Lower lobe of right lung (tissue), 2 donors: ENCODE results near the gene MFSD11. TPM values are rescaled to one million over a fixed set of nuclear protein-coding genes. Genes with fewer than 3 reads are reported as not detected.

Source experiments
- ATAC-seq, 2 donors: fragments of 200-7000 bp; cut with Tn5 transposase; one replicate each; pipeline ENCODE4 v1.9.1; 2020 to 2022; ENCODE audit warnings: mild to moderate bottlenecking in 2 of 2, moderate library complexity in 2 of 2
- DNase-seq: peaks from one replicate; pipeline ENCODE4 v3.0.0-alpha.2; 2020
- H3K27ac ChIP-seq: fragments of 200-600 bp; one replicate; pipeline ENCODE4 v1.8.0; 2022
- H3K27me3 ChIP-seq: fragments of 200-600 bp; one replicate; pipeline ENCODE4 v1.8.0; 2022; ENCODE audit warnings: low read depth
- H3K36me3 ChIP-seq: fragments of 200-600 bp; one replicate; pipeline ENCODE4 v1.8.0; 2022; ENCODE audit warnings: mild to moderate bottlenecking
- H3K4me1 ChIP-seq: fragments of 200-600 bp; one replicate; pipeline ENCODE4 v1.8.0; 2022
- H3K4me3 ChIP-seq: fragments of 200-600 bp; one replicate; pipeline ENCODE4 v1.8.0; 2022; ENCODE audit warnings: mild to moderate bottlenecking
- H3K9me3 ChIP-seq: fragments of 200-600 bp; one replicate; pipeline ENCODE4 v1.8.0; 2022
- intact Hi-C: fragments of 100-400 bp; cut with DNase I; formaldehyde crosslinking; loops from one replicate; pipeline ENCODE4 v1.11.0; 2022
- total RNA-seq: library from RNA; stranded (reverse); fragmentation: NEBNext Ultra II Directional; extraction: Animal tissue kit (Norgen Biotek cat#: 25700); gene quantifications from one replicate; pipeline ENCODE4 v1.2.1, GENCODE V29; 2021
- TF ChIP-seq, protein P1 (sequence below): fragments of 200-600 bp; IDR thresholded peaks from one replicate; pipeline ENCODE4 v1.8.0; 2022; ENCODE audit warnings: antibody characterized with exemption, mild to moderate bottlenecking
- donor health status: DM: no; HTN: yes; CAD: no; lungs with severe emphysema.

Gene MFSD11
- total RNA-seq, 1 donor from 2014 or later, result 32.2 TPM

DNA sequence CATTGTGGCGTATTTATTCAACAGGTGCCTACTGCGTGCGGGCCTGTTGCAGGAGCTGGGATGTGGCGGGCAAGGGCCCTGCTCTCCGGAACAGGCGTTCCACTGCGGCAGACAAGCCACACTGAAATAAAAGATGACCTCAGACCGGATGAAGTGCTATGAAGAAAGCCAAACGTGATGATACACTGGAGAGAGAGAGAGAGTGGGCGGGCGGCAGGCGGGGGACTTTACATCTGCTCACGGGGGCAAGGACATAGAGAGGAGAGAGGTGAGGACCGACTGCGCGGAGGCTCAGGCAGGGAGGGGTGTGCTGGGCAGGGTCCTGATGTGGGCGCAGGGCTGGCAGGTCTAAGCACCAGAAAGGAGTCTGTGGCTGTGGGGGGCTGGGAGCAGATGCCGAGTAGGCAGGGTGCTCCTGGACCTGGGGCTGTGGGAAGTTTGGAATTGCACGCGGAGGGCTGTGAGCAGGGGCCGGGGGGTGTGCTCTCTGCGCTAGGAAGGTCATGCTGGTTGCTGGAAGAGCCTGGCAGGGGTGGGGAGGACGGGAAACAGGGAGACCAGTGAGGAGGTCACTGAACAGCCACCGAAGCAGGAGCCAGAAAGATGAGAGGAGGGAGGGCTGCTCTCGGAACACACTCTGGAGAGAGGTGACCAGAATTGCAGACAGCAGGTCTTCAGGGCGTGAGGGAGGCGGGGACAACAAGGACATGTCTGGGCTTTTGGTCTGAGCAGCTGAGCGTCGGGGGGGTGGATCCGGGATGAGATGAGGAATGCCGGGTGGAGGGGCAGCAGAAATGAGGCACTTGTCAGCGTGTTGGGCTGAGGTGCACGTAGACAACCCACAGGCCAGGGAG lies 37.1 kb upstream of the MFSD11 start:
- Histone ChIP-seq H3K27me3 (no peaks in the 10 kb centered on the region), H3K36me3 (no peaks in the 10 kb centered on the region), H3K4me1 (peaks cover 59% of the 10 kb centered on the region), H3K9me3 (no peaks in the 10 kb centered on the region), H3K4me3 (peak overlapping the region; percentile 28), H3K27ac (peak overlapping the region; percentile 88)
- TF ChIP-seq, protein P1, sequence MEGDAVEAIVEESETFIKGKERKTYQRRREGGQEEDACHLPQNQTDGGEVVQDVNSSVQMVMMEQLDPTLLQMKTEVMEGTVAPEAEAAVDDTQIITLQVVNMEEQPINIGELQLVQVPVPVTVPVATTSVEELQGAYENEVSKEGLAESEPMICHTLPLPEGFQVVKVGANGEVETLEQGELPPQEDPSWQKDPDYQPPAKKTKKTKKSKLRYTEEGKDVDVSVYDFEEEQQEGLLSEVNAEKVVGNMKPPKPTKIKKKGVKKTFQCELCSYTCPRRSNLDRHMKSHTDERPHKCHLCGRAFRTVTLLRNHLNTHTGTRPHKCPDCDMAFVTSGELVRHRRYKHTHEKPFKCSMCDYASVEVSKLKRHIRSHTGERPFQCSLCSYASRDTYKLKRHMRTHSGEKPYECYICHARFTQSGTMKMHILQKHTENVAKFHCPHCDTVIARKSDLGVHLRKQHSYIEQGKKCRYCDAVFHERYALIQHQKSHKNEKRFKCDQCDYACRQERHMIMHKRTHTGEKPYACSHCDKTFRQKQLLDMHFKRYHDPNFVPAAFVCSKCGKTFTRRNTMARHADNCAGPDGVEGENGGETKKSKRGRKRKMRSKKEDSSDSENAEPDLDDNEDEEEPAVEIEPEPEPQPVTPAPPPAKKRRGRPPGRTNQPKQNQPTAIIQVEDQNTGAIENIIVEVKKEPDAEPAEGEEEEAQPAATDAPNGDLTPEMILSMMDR, result no peak
- DNase-seq (no peak), ATAC-seq (peak; percentile 63 to 76)
- intact Hi-C loops, result no loop called here

DNA sequence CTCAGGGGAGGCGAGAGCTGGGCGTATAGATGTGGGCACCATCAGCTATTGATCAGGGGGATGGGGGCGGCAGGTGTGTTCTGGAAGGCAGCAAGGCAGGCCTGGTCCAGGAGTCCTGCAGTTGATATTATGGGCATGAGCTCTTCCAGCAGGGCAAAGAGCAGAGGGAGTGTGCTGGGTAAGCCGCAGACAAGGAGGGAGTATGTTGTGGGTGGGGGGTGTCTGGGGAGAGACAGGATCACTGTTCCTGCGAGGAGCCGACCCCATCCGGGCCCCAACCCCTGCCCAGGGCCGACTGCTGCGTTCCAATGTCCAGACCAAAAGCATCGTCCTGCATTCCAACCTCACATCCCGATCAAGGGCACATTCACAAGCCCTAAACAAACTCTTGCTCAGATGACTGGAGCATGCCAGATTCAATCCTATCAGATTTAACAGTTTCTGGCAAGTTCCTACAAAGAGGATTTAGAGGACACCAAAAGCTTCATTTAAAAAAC lies 36.4 kb upstream of the MFSD11 start:
- Histone ChIP-seq H3K27me3 (no peaks in the 10 kb centered on the region), H3K27ac (peak overlapping the region; percentile 88), H3K36me3 (no peaks in the 10 kb centered on the region), H3K4me3 (peak overlapping the region; percentile 28), H3K9me3 (no peaks in the 10 kb centered on the region), H3K4me1 (peaks cover 53% of the 10 kb centered on the region)
- intact Hi-C loops, result no loop called here
- ATAC-seq, result peak in 1 of 2 donors; percentile 5
- TF ChIP-seq, protein P1, result no peak
- no peak for DNase-seq

DNA sequence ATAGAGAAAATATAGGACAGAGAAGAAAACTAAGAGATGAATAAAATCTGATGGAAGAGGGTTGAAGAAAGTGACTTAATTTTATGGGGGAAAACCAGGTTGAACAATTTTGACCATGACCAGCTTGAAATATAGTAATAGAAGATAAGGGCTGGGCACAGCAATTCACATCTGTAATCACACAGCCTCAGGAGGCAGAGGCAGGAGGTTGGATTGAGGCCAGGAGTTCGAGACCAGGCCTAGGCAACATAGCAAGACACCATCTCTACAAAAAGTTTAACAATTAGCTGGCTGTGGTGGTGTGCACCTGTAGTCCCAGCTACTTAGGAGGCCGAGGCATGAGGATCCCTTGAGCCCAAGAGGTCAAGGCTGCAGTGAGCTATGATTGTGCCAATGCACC lies 35.8 kb upstream of the MFSD11 start:
- peaks cover 53% of the 10 kb centered on the region for H3K4me1 ChIP-seq
- no peaks in the 10 kb centered on the region for H3K36me3 ChIP-seq
- H3K27ac ChIP-seq, result peak overlapping the region; percentile 88
- no peak overlapping the region for H3K4me3 ChIP-seq
- intact Hi-C loops, result no loop called here
- ATAC-seq, result no peak
- no peak for DNase-seq
- H3K27me3 ChIP-seq, result no peaks in the 10 kb centered on the region
- TF ChIP-seq, protein P1, result no peak
- no peaks in the 10 kb centered on the region for H3K9me3 ChIP-seq

DNA sequence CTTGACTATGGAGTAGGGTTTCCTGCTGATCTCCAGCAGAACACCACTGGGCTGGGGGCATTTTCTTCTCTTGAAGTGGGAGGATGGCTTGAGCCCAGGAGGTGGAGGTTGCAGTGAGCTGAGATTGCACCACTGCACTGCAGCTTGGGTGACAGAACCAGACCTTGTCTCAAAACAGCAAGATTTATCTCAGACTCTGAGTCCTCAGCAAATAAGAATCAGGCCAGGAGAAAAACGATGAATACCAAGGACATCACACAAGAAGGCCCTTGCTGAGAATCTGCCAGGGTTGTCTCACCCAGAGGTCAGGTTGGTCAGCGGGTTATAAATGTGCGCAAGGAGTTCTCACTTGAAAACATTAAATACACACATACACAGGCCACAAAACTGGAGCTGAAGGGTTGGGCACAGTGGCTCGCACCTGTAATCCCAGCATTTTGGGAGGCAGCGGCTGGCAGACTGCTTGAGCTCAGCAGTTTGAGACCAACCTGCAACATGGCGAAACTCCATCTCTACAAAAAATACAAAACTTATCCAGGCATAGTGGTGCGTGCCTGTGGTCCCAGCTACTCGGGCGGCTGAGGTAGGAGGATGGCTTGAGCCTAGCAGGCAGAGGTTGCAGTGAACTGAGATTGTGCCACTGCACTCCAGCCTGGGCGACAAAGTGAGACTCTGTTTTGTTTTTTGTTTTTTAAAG lies 34.8 kb upstream of the MFSD11 start:
- H3K27me3 ChIP-seq, result no peaks in the 10 kb centered on the region
- no peak overlapping the region for H3K4me3 ChIP-seq
- peaks cover 53% of the 10 kb centered on the region for H3K4me1 ChIP-seq
- no peaks in the 10 kb centered on the region for H3K9me3 ChIP-seq
- TF ChIP-seq, protein P1, result no peak
- no peak for ATAC-seq
- no peak for DNase-seq
- no peak overlapping the region for H3K27ac ChIP-seq
- H3K36me3 ChIP-seq, result no peaks in the 10 kb centered on the region
- intact Hi-C loops, result no loop called here

DNA sequence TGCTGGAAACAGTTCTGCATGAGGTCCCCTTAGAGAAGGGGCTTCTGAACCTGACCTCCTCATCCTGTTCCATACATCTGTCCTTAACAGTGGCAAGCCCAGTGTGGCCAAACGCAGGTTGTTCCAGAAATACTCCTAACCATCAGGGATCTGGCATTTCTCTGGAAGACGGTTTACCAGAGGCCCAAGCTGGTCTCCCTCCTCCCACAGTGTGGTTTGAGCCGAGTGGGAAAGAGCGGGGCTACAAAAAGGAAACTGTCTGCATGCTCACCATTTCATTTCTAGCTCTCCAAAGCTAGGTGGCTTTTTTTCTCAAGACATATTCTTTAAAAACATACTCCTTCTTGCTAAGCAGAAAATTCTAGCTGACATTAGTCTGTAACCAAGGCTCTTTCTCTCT lies 33.1 kb upstream of the MFSD11 start:
- no peak for DNase-seq
- Histone ChIP-seq H3K4me3 (no peak overlapping the region), H3K27me3 (no peaks in the 10 kb centered on the region), H3K36me3 (no peaks in the 10 kb centered on the region), H3K9me3 (no peaks in the 10 kb centered on the region), H3K27ac (no peak overlapping the region), H3K4me1 (peaks cover 49% of the 10 kb centered on the region)
- ATAC-seq, result no peak
- TF ChIP-seq, protein P1, result no peak
- intact Hi-C loops, result no loop called here
